Activated CD4-positive, CD25-positive, alpha-beta regulatory T cell (primary cell): Measurements from ENCODE around the gene SAXO2.
"Not testable (repeated sequence)": the region's sequence is repeated elsewhere in the genome, so short reads cannot be mapped to it uniquely, and the experiment has no call there.

Experiments
- DNase-seq, 4 experiments: peaks; one replicate each; lab custom pipeline; 2025; lab: John Stamatoyannopoulos, UW

Gene SAXO2

DNA sequence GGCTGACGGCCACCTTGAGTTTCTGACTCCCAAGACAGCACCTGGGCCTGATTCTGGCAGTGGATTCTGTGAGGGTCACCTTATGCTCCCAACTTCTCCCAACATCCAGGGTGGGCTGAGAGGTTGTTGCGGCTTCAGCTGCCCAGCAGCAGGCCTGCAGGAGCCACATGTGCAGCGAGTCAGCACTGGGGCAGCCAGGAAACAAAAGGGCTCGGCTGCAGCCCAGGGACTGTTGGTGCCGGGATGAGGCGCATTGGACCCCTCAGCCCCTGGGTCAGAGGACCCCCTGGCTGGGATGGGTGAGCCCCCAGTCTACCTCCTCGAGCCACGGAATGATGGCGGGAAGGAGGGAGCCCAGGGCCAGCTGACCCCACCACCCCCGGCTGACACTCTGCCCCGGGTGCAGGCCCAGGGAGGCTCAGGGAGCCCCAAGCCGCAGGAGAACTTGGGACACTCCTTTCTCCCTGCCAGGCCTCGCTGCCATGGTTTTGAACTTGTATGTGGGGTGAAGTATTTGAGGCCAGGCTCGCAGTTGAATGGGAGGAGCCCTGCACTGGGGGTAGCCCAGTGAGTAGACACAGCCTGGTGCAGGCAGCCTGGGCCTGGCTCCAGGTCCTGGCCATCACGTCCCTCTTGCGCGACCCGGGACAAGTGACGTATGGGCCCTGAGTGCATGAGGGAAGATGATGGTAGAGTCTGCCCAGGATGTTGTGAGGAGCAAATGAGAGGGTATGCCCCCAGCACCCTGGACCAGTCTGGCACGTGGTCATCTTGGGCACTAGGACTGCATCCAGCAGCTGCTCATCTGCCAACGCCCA lies 51.5 kb downstream of the SAXO2 start:
- not testable (repeated sequence) for DNase-seq

- DNase-seq = no peak
Observed at GRCh38 chr15:82314769-82315518, 52.3 kb downstream of the SAXO2 start.

GRCh38 chr15:82315519-82316246 lies 53.1 kb downstream of the SAXO2 start:
- DNase-seq = no peak

DNA sequence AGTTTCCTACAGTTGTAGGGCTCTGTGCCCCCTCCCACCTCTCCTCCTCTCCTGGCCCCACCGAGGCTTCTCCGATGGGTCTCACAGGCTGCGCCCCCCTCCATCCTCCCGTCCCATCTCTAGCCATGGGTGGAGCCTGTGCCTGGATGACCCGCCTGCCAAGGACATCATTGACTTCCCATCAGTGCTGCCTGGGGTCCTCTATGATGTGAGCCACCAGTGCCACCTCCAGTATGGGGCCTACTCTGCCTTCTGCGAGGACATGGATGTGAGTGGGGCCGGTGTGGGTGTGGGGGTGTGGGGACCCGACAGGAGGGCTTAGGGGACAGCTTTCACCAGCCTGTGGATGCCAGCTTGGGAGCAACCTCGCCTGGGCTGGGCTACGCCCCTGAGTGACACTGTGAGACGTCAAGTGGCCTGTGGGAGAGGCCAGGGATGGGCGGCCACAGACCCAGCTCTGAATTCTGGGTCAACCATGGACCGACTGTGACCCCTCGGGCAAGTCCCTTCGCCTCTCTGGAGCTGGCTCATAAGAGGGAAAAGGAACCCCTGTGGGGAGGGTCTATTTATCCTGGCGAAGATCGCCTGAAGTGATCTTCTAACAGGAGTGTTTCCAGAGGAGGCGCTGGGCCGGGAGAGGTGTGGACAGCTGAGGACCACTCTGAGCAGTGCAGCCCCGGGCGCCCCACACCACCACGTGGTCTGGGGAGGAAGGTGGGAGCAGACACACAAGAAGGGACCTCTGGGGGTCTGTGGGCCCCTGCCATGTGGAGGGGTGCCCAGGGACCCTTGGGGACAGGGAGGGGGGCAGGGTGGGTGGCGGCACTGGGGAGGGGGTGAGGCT lies 53.9 kb downstream of the SAXO2 start:
- DNase-seq = not testable (repeated sequence)

- DNase-seq = no peak
Observed at GRCh38 chr15:82317091-82317489, 54.5 kb downstream of the SAXO2 start.

DNA sequence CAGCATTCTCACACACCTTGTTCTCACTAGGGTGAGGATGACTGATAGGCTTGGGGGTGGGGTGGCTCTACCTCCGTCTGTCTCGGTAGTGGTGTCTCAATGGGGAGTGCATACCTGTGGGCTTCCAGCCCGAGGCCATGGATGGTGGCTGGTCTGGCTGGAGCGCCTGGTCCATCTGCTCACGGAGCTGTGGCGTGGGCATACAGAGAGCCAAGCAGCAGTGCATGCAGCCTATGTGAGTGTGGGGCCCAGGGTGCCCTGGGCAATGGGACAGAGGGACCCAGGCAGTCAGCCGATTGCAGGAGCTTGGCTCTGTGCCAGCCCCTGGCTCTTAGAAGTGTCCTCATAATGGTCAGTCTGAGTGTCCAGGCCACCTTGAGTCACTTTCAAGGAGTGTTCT lies 54.9 kb downstream of the SAXO2 start:
- not testable (repeated sequence) for DNase-seq

DNA sequence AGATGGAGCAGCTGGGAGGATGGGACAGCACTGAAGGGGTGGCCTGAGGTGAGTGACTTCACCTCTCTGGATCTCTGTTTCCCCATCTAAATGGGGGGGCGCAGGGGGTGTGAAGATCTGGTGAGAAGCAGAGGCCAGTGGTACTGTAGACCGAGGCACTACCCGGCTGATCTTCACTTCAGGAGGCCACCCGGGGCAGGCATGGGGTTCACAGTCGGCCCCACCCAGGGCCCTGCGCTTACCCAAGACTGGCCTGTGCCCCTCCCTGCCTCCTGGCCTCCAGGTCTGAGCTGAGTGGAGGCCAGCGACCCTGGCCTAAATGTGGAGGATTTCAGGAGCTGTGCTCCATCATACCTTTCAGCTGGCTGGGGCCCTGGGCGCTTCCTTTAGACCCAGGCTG lies 55.7 kb downstream of the SAXO2 start:
- DNase-seq = not testable (repeated sequence)

DNA sequence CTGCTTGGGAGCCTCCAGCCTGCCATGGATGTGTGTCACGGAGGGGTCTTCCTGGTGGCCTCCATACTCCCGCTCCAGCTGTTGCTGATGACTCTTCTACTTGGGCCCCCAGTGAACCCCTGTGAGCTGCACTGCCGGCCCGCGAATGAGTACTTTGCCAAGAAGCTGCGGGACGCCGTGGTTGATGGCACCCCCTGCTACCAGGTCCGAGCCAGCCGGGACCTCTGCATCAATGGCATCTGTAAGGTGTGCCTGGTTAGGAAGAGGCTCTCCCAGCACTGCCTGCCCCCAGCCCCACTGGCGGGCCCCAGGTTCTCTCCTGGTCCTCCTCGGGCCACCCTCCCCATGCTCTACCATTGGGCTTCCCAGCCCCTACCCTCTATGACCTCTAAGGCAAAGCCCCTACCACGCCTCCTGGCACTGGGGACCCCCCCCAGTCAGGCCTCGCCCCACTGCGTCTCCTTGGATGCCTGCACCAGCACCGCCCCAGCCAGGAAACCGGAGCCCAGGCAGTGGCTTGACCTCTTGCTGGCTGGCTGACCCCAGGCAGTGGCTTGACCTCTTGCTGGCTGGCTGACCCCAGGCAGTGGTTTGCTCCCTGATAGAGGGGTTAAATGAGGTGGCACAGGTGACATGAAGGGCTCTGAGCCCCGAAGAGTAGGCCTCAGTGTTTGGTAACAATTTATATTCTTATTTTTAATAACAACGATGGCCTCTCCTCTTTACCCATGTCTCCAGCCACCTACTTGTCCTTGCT lies 57.1 kb downstream of the SAXO2 start:
- not testable (repeated sequence) for DNase-seq

DNA sequence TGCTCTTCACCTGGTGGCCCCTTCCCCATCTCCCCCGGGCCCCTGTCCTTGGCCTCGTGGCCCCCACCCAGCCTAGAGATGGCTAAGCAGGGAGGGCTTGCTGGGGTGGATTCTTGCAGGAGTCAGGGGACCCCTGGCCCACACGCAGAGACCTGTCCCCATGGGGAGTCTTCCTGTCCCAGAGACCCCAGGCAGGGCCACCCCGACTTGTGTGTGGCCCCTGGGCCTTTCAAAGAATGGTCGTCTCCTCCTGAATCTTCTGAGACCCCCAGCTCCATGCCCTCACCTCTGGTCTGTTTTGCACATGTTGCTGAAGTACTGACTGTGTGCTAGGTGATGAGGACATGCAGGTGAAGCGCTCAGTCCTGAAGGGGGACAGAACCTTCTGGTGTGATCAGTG lies 58.2 kb downstream of the SAXO2 start:
- not testable (repeated sequence) for DNase-seq

DNA sequence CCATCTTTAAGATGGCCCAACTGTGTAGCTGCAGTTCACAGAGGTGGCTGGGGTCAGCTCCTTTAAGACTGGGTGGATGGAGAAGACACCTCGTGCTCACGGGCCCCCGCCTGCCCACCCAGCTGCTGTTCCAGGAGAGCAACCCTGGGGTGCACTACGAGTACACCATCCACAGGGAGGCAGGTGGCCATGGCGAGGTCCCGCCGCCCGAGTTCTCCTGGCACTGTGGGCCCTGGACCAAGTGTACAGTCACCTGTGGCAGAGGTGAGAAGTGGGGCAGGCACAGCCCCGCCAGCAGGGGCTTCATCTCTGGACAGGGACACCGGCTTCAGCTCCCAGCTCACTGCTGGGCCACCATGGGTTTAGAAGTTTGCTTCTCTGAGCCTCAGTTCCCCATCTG lies 59.9 kb downstream of the SAXO2 start:
- DNase-seq = not testable (repeated sequence)

GRCh38 chr15:82324831-82325230 lies 62.2 kb downstream of the SAXO2 start:
- not testable (repeated sequence) for DNase-seq

- DNase-seq = not testable (repeated sequence)
Observed at GRCh38 chr15:82325646-82326045, 63.0 kb downstream of the SAXO2 start.

- DNase-seq = not testable (repeated sequence)
Observed at GRCh38 chr15:82326896-82327295, 64.3 kb downstream of the SAXO2 start.

- DNase-seq = not testable (repeated sequence)
Observed at GRCh38 chr15:82327372-82327771, 64.8 kb downstream of the SAXO2 start.

- DNase-seq = not testable (repeated sequence)
Observed at GRCh38 chr15:82329039-82329438, 66.4 kb downstream of the SAXO2 start.

DNA sequence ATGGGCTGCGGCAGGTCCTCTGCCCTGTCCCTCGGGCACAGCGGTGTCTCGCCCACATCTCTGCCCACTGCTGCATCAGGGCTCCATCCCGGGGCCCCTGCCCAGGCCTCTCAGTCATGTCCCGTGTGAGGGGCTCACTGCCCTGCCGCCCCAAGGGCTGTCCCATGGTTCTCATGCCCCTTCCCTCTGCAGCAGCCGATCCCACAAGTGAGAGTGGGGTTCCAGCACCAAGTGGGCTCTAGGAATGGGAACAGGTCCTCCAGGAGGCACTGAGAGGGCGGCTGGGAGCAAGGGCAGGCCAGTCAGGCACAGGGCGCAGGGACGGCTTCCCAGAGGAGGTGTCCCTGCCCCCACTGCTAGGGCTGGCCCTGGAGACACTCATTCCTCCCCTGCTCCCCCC lies 68.3 kb downstream of the SAXO2 start:
- DNase-seq = not testable (repeated sequence)

- not testable (repeated sequence) for DNase-seq
Observed at GRCh38 chr15:82331576-82332304, 69.1 kb downstream of the SAXO2 start.

DNA sequence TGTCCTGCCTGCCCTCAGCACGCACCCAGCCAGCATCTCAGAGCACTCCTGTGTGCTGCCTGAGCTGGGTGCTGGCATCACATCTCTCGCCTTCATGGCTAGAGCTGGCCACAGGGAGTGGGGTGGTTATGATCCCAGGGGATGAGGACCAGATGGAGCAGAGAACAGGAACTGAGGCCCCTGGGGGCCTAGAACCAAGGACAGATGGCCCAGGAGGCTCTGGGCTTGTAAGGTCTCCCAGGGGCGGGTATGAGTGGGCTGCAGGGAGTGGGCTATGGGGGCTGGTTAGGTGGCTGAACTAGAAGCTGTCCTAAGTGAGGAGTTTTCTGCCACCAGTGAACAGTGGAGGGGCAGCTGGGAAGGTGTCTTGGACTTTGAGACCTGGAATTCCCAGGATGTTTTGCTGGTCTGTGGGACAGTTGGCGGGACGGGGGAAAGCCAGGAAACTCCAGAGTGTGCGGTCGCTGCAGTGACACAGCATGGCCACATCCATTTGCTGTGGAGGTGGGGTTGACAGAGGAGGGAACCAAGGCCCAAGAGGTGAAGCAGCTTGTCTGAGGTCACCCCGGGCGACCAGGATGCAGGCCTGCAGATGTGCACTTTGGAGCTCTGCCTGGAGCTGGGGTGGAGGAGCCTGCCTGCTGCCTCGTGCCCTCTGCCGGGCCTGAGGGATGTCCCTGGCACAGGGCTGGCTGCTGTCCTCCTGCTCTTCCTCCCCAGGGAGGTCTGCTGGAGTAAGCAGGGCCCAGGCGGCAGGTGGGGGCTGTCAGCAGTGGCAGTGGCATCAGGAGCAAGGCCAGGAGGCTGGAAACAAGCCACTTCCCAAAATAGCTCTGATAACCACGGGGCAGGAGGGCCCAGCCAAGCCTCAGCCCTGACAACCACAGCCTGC lies 70.3 kb downstream of the SAXO2 start:
- DNase-seq = not testable (repeated sequence)
